Natural killer cell (primary cell): ENCODE results near the gene ZNF331. TPM values are rescaled to one million over a fixed set of nuclear protein-coding genes. Genes with fewer than 3 reads are reported as not detected.

Experiments
- ATAC-seq, 3 donors: fragments of 150-1000 bp in 2 of 3; fragments of 200-7000 bp in 1 of 3; cut with Tn5 transposase; 1 replicate in 1 of 3; 2 replicates in 2 of 3; pipeline ENCODE4 v1.10.0; 2021; ENCODE audit warnings: mild to moderate bottlenecking in 2 of 3, moderate library complexity in 2 of 3
- DNase-seq, 2 donors: peaks; one replicate each; pipeline versions ENCODE4 v3.0.0 to v3.0.0-alpha.2; 2013 to 2021; ENCODE audit warnings: mixed read lengths in 1 of 2
- H3K27ac ChIP-seq: one replicate; pipeline ENCODE4 v1.5.1; 2013; ENCODE audit warnings: mild to moderate bottlenecking, low read length
- H3K27me3 ChIP-seq: one replicate; pipeline ENCODE4 v1.6.1; 2013; ENCODE audit warnings: low read length; ENCODE audit not compliant: control insufficient read depth, insufficient read depth
- H3K36me3 ChIP-seq: one replicate; pipeline ENCODE4 v1.6.1; 2013; ENCODE audit warnings: low read length; ENCODE audit not compliant: control insufficient read depth, insufficient read depth
- H3K4me1 ChIP-seq: one replicate; pipeline ENCODE4 v1.6.1; 2013; ENCODE audit warnings: low read length; ENCODE audit not compliant: control insufficient read depth, insufficient read depth
- H3K4me3 ChIP-seq: one replicate; pipeline ENCODE4 v1.5.1; 2013; ENCODE audit warnings: low read length
- H3K9me3 ChIP-seq: one replicate; pipeline ENCODE4 v1.6.1; 2013; ENCODE audit warnings: low read length; ENCODE audit not compliant: control insufficient read depth, insufficient read depth
- H3K27ac Mint-ChIP-seq, 2 donors: one replicate each; pipeline ENCODE4 v1.8.0; 2022; ENCODE audit warnings: mild to moderate bottlenecking in 2 of 2, mixed read lengths in 2 of 2, moderate library complexity in 1 of 2
- H3K27me3 Mint-ChIP-seq, 2 donors: one replicate each; pipeline ENCODE4 v1.8.0; 2022; ENCODE audit warnings: low read depth in 2 of 2, mixed read lengths in 2 of 2
- H3K36me3 Mint-ChIP-seq: one replicate; pipeline ENCODE4 v1.8.0; 2022; ENCODE audit warnings: mixed read lengths
- H3K4me1 Mint-ChIP-seq, 2 donors: one replicate each; pipeline ENCODE4 v1.8.0; 2022; ENCODE audit warnings: mixed read lengths in 2 of 2
- H3K4me3 Mint-ChIP-seq: one replicate; pipeline ENCODE4 v1.8.0; 2022; ENCODE audit warnings: mild to moderate bottlenecking, moderate library complexity, mixed read lengths
- H3K9me3 Mint-ChIP-seq, 2 donors: one replicate each; pipeline ENCODE4 v1.8.0; 2022; ENCODE audit warnings: mixed read lengths in 2 of 2
- CTCF ChIP-seq: fragments of 200-600 bp; IDR thresholded peaks from one replicate; pipeline ENCODE4 v1.8.0; 2022; ENCODE audit warnings: antibody characterized with exemption
- WGBS: methylation state at CpG from one replicate; pipeline ENCODE4 v1.1.7; 2013; ENCODE audit warnings: missing lambda C conversion rate; ENCODE audit not compliant: insufficient coverage; 5-methylcytosine and 5-hydroxymethylcytosine counted together
- intact Hi-C: fragments of 100-400 bp; cut with micrococcal nuclease; formaldehyde crosslinking; loops from one replicate; pipeline ENCODE4 v1.14.2; 2022
- total RNA-seq, 4 donors: library from RNA; stranded (reverse); fragments of 120-200 nt in 1 of 4; gene quantifications; one replicate each; pipeline versions ENCODE4 v1.2.3 to v1.2.4, GENCODE V29; 2013 to 2022

Gene ZNF331
- total RNA-seq, 3 donors from 2014 or later (not counting 1 experiment from before 2014, with no cell fraction given): 153 to 245 (median 204) TPM

- Mint-ChIP-seq H3K27ac (peak overlapping the region; percentile 98 to 99), H3K9me3 (no peaks in the 10 kb centered on the region), H3K4me1 (peaks cover 18 to 20% of the 10 kb centered on the region in 2 donors), H3K36me3 (no peaks in the 10 kb centered on the region), H3K27me3 (no peaks in the 10 kb centered on the region), H3K4me3 (peak overlapping the region; percentile 98)
- no peaks in the 10 kb centered on the region for H3K9me3 ChIP-seq
- H3K27ac ChIP-seq: peak overlapping the region; percentile 88
- DNase-seq (peak in 1 of 2 donors; percentile 60), ATAC-seq (peak in 1 of 3 donors; percentile 39)
- no peaks in the 10 kb centered on the region for H3K27me3 ChIP-seq
- peaks cover 3% of the 10 kb centered on the region for H3K36me3 ChIP-seq
- intact Hi-C loops: loop anchor here (1.0 kb wide), 1 partner anchor 16 kb away; no protein-coding TSS in a partner anchor
- peaks cover 14% of the 10 kb centered on the region for H3K4me1 ChIP-seq
- no peak for TF ChIP-seq CTCF
- WGBS: 56% methylated on average over 36 of the region's 36 CpGs
- H3K4me3 ChIP-seq: peak overlapping the region; percentile 59
Observed at GRCh38 chr19:53538378-53539109, 599 bp downstream of the ZNF331 start.

GRCh38 chr19:53540091-53540490 is 2.1 kb downstream of the ZNF331 start:
- Mint-ChIP-seq H3K36me3 (no peaks in the 10 kb centered on the region), H3K4me1 (peaks cover 18 to 20% of the 10 kb centered on the region in 2 donors), H3K27ac (peak overlapping the region; percentile 26 to 98), H3K9me3 (no peaks in the 10 kb centered on the region), H3K4me3 (no peak overlapping the region), H3K27me3 (no peaks in the 10 kb centered on the region)
- Histone ChIP-seq H3K4me3 (no peak overlapping the region), H3K27ac (no peak overlapping the region), H3K27me3 (no peaks in the 10 kb centered on the region), H3K4me1 (peaks cover 14% of the 10 kb centered on the region), H3K36me3 (peaks cover 3% of the 10 kb centered on the region), H3K9me3 (no peaks in the 10 kb centered on the region)
- 100% methylated on average over 4 of the region's 4 CpGs for WGBS
- TF ChIP-seq CTCF: no peak
- intact Hi-C loops: no loop called here
- DNase-seq (no peak), ATAC-seq (no peak)

DNA sequence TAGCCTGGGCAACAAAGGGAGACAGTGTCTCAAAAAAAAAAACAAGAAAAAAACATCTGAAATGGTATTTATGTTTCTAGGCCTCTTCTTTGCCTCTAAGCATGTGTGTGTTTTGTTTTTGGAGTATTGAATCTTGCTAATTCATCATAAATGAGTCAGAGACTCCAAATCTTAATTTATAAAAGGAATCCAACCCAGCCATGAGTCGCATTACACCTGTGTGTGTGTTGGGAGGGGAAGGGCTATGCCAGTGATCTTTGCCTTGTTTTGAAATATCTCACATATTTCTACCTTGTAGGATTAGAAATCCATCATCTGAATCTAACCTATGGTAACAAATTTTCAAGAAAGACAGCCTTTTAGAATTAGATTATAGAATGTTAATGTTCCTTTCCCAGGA is 4.0 kb downstream of the ZNF331 start:
- DNase-seq: no peak

More for the DNA sequence above, 4.0 kb downstream of the ZNF331 start:
- no CpG with 5 or more reads among the region's 1 CpG for WGBS
- Histone ChIP-seq H3K9me3 (no peaks in the 10 kb centered on the region), H3K27ac (no peak overlapping the region), H3K4me3 (no peak overlapping the region), H3K27me3 (no peaks in the 10 kb centered on the region), H3K36me3 (peaks cover 3% of the 10 kb centered on the region), H3K4me1 (peaks cover 14% of the 10 kb centered on the region)
- intact Hi-C loops: no loop called here
- no peak overlapping the region for H3K4me3 Mint-ChIP-seq
- TF ChIP-seq CTCF: no peak
- peaks cover 12 to 14% of the 10 kb centered on the region in 2 donors for H3K4me1 Mint-ChIP-seq
- ATAC-seq: no peak
- H3K27ac Mint-ChIP-seq: peak overlapping the region in 1 of 2 donors; percentile 41
- no peaks in the 10 kb centered on the region for H3K36me3 Mint-ChIP-seq
- no peaks in the 10 kb centered on the region for H3K9me3 Mint-ChIP-seq
- H3K27me3 Mint-ChIP-seq: no peaks in the 10 kb centered on the region
